Endothelial cell of umbilical vein (primary cell): Measurements from ENCODE around the gene ZMIZ1.

Experiments used
- CTCF ChIP-seq, 2 donors: IDR thresholded peaks; 1 replicate in 1 of 2; 2 replicates in 1 of 2; pipeline ENCODE4 v1.5.1; 2011; ENCODE audit warnings: low read length in 2 of 2, mild to moderate bottlenecking in 2 of 2, moderate library complexity in 2 of 2, control low read depth in 1 of 2, inconsistent platforms in 1 of 2, low read depth in 1 of 2; ENCODE audit not compliant: insufficient read depth in 1 of 2; ENCODE audit errors: extremely low read depth in 1 of 2
- EZH2 ChIP-seq: IDR thresholded peaks from 2 replicates; pipeline ENCODE4 v1.6.1; 2012; ENCODE audit warnings: borderline replicate concordance, low read depth, mild to moderate bottlenecking, moderate library complexity, low read length, inconsistent platforms; ENCODE audit not compliant: severe bottlenecking
- FOS ChIP-seq: IDR thresholded peaks from 2 replicates; pipeline ENCODE4 v1.6.1; 2011; ENCODE audit warnings: mild to moderate bottlenecking, low read length, moderate library complexity, borderline replicate concordance; ENCODE audit not compliant: insufficient read depth
- GATA2 ChIP-seq: IDR thresholded peaks from 2 replicates; pipeline ENCODE4 v1.7.0; 2011; ENCODE audit warnings: low read depth, mild to moderate bottlenecking, moderate library complexity, mixed read lengths, low read length; ENCODE audit not compliant: insufficient read length, insufficient read depth
- MYC ChIP-seq: IDR thresholded peaks from one replicate; pipeline ENCODE4 v1.6.1; 2011; ENCODE audit warnings: mild to moderate bottlenecking, low read depth, low read length
- POLR2A ChIP-seq: IDR thresholded peaks from 2 replicates; pipeline ENCODE4 v1.6.1; 2012; ENCODE audit warnings: low read depth, mild to moderate bottlenecking, control low read depth, low read length
- POLR2AphosphoS5 ChIP-seq: IDR thresholded peaks from 2 replicates; pipeline ENCODE4 v1.6.1; 2012; ENCODE audit warnings: low read depth, mild to moderate bottlenecking, control low read depth, low read length, moderate library complexity; ENCODE audit not compliant: insufficient read depth

- TF ChIP-seq CTCF (IDR thresholded peaks at IDR 0.05; ENCODE audit: extremely low read depth in 1 of 2, insufficient read depth in 1 of 2, low read depth in 1 of 2, low read length in 2 of 2) (no peak), POLR2AphosphoS5 (no peak), EZH2 (no peak), POLR2A (no peak), FOS (no peak), MYC (no peak), GATA2 (no peak)
Measured at GRCh38 chr10:79075418-79075817, 6.7 kb downstream of the ZMIZ1 start.
